GM12891 (cell line): Measurements from ENCODE around the gene SQOR.

Experiments used
- DNase-seq: peaks from one replicate; pipeline ENCODE4 v3.0.0; 2011; ENCODE audit warnings: low spot score; ENCODE audit not compliant: insufficient read length
- FAIRE-seq: peaks from 2 replicates; lab custom pipeline; 2011; peaks lifted over from hg19 to GRCh38; lab: Jason Lieb, UNC
- PAX5 ChIP-seq: IDR thresholded peaks from 2 replicates; pipeline ENCODE4 v1.6.1; 2011; ENCODE audit warnings: low read length, moderate library complexity, mild to moderate bottlenecking; ENCODE audit not compliant: insufficient read depth, severe bottlenecking
- POLR2A ChIP-seq: IDR thresholded peaks from 2 replicates; pipeline ENCODE4 v1.6.1; 2011; ENCODE audit warnings: low read depth, low read length, control low read depth
- POLR2AphosphoS5 ChIP-seq: IDR thresholded peaks from 2 replicates; pipeline ENCODE4 v1.6.1; 2011; ENCODE audit warnings: low read depth, low read length, control low read depth
- POU2F2 ChIP-seq: IDR thresholded peaks from 2 replicates; pipeline ENCODE4 v1.6.1; 2011; ENCODE audit warnings: low read depth, mild to moderate bottlenecking, control low read depth, low read length, moderate library complexity
- SPI1 ChIP-seq: IDR thresholded peaks from 2 replicates; pipeline ENCODE4 v1.6.1; 2011; ENCODE audit warnings: low read depth, low read length, control low read depth
- TAF1 ChIP-seq: IDR thresholded peaks from 2 replicates; pipeline ENCODE4 v1.6.1; 2011; ENCODE audit warnings: low read depth, low read length, control low read depth

The SQOR gene

GRCh38 chr15:45630917-45631691 is 3.7 kb upstream of the SQOR start:
- TF ChIP-seq PAX5: no peak
- TF ChIP-seq POLR2A: no peak
- no peak for TF ChIP-seq SPI1
- TF ChIP-seq TAF1: no peak
- no peak for TF ChIP-seq POLR2AphosphoS5
- no peak for TF ChIP-seq POU2F2
- FAIRE-seq: peak; percentile 9
- no peak for DNase-seq

- no peak for DNase-seq
- TF ChIP-seq POLR2A (no peak), SPI1 (no peak), POU2F2 (no peak), PAX5 (no peak), POLR2AphosphoS5 (no peak), TAF1 (no peak)
- FAIRE-seq: no peak
Observed at GRCh38 chr15:45631776-45632175, 3.1 kb upstream of the SQOR start.

- peak; percentile 70 for FAIRE-seq
- DNase-seq: peak; percentile 37
- TF ChIP-seq TAF1 (no peak), SPI1 (no peak), POLR2AphosphoS5 (no peak)
Observed at GRCh38 chr15:45635191-45635638, 386 bp downstream of the SQOR start.

GRCh38 chr15:45635763-45636292 is 999 bp downstream of the SQOR start:
- DNase-seq: no peak
- TF ChIP-seq POLR2AphosphoS5 (no peak), PAX5 (no peak), POU2F2 (no peak), SPI1 (no peak), POLR2A (no peak), TAF1 (no peak)
- no peak for FAIRE-seq

- no peak for TF ChIP-seq TAF1
- no peak for TF ChIP-seq POLR2A
- no peak for TF ChIP-seq POU2F2
- TF ChIP-seq POLR2AphosphoS5: no peak
- no peak for TF ChIP-seq SPI1
- no peak for TF ChIP-seq PAX5
- DNase-seq: no peak
- no peak for FAIRE-seq
Observed at GRCh38 chr15:45637141-45637540, 2.3 kb downstream of the SQOR start.

- peak; percentile 84 for FAIRE-seq
- DNase-seq: peak; percentile 53
Observed at GRCh38 chr15:45637552-45638033, 2.8 kb downstream of the SQOR start.

GRCh38 chr15:45640616-45641015 is 5.8 kb downstream of the SQOR start:
- DNase-seq: no peak
- TF ChIP-seq POLR2A (no peak), PAX5 (no peak), TAF1 (no peak), POU2F2 (no peak), SPI1 (no peak), POLR2AphosphoS5 (no peak)
- no peak for FAIRE-seq

More at GRCh38 chr15:45637552-45638033, 2.8 kb downstream of the SQOR start:
- TF ChIP-seq POLR2AphosphoS5 (0 out of 2 replicates have a peak, but pooled peaks have one; percentile 44), POLR2A (peak; percentile 59; the same call in 1 of the 2 replicates), POU2F2 (0 out of 2 replicates have a peak, but pooled peaks have one; percentile 13), SPI1 (no peak), TAF1 (peak; percentile 69; the same call in 1 of the 2 replicates)

- no peak for TF ChIP-seq POLR2A
- no peak for TF ChIP-seq POLR2AphosphoS5
- no peak for TF ChIP-seq TAF1
- TF ChIP-seq POU2F2: no peak
- TF ChIP-seq PAX5: no peak
- no peak for TF ChIP-seq SPI1
- FAIRE-seq (no peak), DNase-seq (no peak)
Observed at GRCh38 chr15:45641374-45641781, 6.5 kb downstream of the SQOR start.

GRCh38 chr15:45641999-45642932 is 7.4 kb downstream of the SQOR start:
- TF ChIP-seq POU2F2 (no peak), POLR2A (no peak), POLR2AphosphoS5 (no peak), TAF1 (no peak), PAX5 (no peak), SPI1 (no peak)
- FAIRE-seq (no peak), DNase-seq (no peak)

GRCh38 chr15:45644437-45644836 is 9.6 kb downstream of the SQOR start:
- DNase-seq: no peak
- no peak for TF ChIP-seq POLR2A
- no peak for TF ChIP-seq POLR2AphosphoS5
- TF ChIP-seq SPI1: no peak
- peak; percentile 66 for FAIRE-seq
